Measurements from ENCODE around the gene RTN4R.

RTN4R gene

GRCh38 chr22:20254975-20255946 is 12.9 kb downstream of the RTN4R start:
- no peaks in the 10 kb centered on the region for H3K4me1 ChIP-seq (ENCODE audit: control insufficient read depth, insufficient read depth, low read length)
- no peaks in the 10 kb centered on the region for H3K36me3 ChIP-seq (ENCODE audit: control insufficient read depth, insufficient read depth, low read length)
- H3K27ac ChIP-seq (ENCODE audit: insufficient read depth, low read depth, low read length, poor library complexity, severe bottlenecking), result peak overlapping the region; percentile 16
- no peaks in the 10 kb centered on the region for H3K9me3 ChIP-seq (ENCODE audit: control insufficient read depth, low read length)
- no peaks in the 10 kb centered on the region for H3K27me3 ChIP-seq (ENCODE audit: control insufficient read depth, insufficient read depth, low read length, poor library complexity, severe bottlenecking)
- WGBS, 2 experiments, result 87 to 88% methylated on average over 22 to 23 of the region's 23 CpGs
- no peak overlapping the region for H3K4me3 ChIP-seq (ENCODE audit: insufficient read depth, low read depth, low read length)

GRCh38 chr22:20253161-20253560 is 15.0 kb downstream of the RTN4R start:
- Histone ChIP-seq H3K27me3 (ENCODE audit: control insufficient read depth, insufficient read depth, low read length, poor library complexity, severe bottlenecking) (no peaks in the 10 kb centered on the region), H3K4me3 (ENCODE audit: insufficient read depth, low read depth, low read length) (no peak overlapping the region), H3K4me1 (ENCODE audit: control insufficient read depth, insufficient read depth, low read length) (no peaks in the 10 kb centered on the region), H3K9me3 (ENCODE audit: control insufficient read depth, low read length) (no peaks in the 10 kb centered on the region), H3K36me3 (ENCODE audit: control insufficient read depth, insufficient read depth, low read length) (no peaks in the 10 kb centered on the region), H3K27ac (ENCODE audit: insufficient read depth, low read depth, low read length, poor library complexity, severe bottlenecking) (no peak overlapping the region)
- WGBS, 2 experiments, result 91 to 94% methylated on average over 7 of the region's 7 CpGs

- no peaks in the 10 kb centered on the region for H3K36me3 ChIP-seq (ENCODE audit: control insufficient read depth, insufficient read depth, low read length)
Observed at GRCh38 chr22:20251981-20252380, 16.1 kb downstream of the RTN4R start.

GRCh38 chr22:20251491-20251890 is 16.6 kb downstream of the RTN4R start:
- no peak overlapping the region for H3K4me3 ChIP-seq (ENCODE audit: insufficient read depth, low read depth, low read length)

More at GRCh38 chr22:20251981-20252380, 16.1 kb downstream of the RTN4R start:
- WGBS, 2 experiments, result 94 to 95% methylated on average over 5 of the region's 5 CpGs
- Histone ChIP-seq H3K4me3 (ENCODE audit: insufficient read depth, low read depth, low read length) (no peak overlapping the region), H3K9me3 (ENCODE audit: control insufficient read depth, low read length) (no peaks in the 10 kb centered on the region), H3K4me1 (ENCODE audit: control insufficient read depth, insufficient read depth, low read length) (peaks cover 2% of the 10 kb centered on the region), H3K27me3 (ENCODE audit: control insufficient read depth, insufficient read depth, low read length, poor library complexity, severe bottlenecking) (no peaks in the 10 kb centered on the region), H3K27ac (ENCODE audit: insufficient read depth, low read depth, low read length, poor library complexity, severe bottlenecking) (no peak overlapping the region)

GRCh38 chr22:20249797-20250354 is 18.2 kb downstream of the RTN4R start:
- Histone ChIP-seq H3K4me1 (ENCODE audit: control insufficient read depth, insufficient read depth, low read length) (peaks cover 23% of the 10 kb centered on the region), H3K9me3 (ENCODE audit: control insufficient read depth, low read length) (no peaks in the 10 kb centered on the region), H3K36me3 (ENCODE audit: control insufficient read depth, insufficient read depth, low read length) (no peaks in the 10 kb centered on the region), H3K27ac (ENCODE audit: insufficient read depth, low read depth, low read length, poor library complexity, severe bottlenecking) (no peak overlapping the region), H3K4me3 (ENCODE audit: insufficient read depth, low read depth, low read length) (no peak overlapping the region), H3K27me3 (ENCODE audit: control insufficient read depth, insufficient read depth, low read length, poor library complexity, severe bottlenecking) (no peaks in the 10 kb centered on the region)
- 85 to 86% methylated on average over 11 of the region's 11 CpGs for WGBS, 2 experiments

More at GRCh38 chr22:20251491-20251890, 16.6 kb downstream of the RTN4R start:
- no peaks in the 10 kb centered on the region for H3K36me3 ChIP-seq (ENCODE audit: control insufficient read depth, insufficient read depth, low read length)
- H3K27ac ChIP-seq (ENCODE audit: insufficient read depth, low read depth, low read length, poor library complexity, severe bottlenecking), result no peak overlapping the region
- no peaks in the 10 kb centered on the region for H3K27me3 ChIP-seq (ENCODE audit: control insufficient read depth, insufficient read depth, low read length, poor library complexity, severe bottlenecking)
- no peaks in the 10 kb centered on the region for H3K9me3 ChIP-seq (ENCODE audit: control insufficient read depth, low read length)
- peaks cover 7% of the 10 kb centered on the region for H3K4me1 ChIP-seq (ENCODE audit: control insufficient read depth, insufficient read depth, low read length)

GRCh38 chr22:20248461-20248978 is 19.6 kb downstream of the RTN4R start:
- H3K27me3 ChIP-seq (ENCODE audit: control insufficient read depth, insufficient read depth, low read length, poor library complexity, severe bottlenecking), result no peaks in the 10 kb centered on the region
- H3K36me3 ChIP-seq (ENCODE audit: control insufficient read depth, insufficient read depth, low read length), result no peaks in the 10 kb centered on the region
- H3K4me1 ChIP-seq (ENCODE audit: control insufficient read depth, insufficient read depth, low read length), result peaks cover 37% of the 10 kb centered on the region
- 96% methylated on average over 12 of the region's 12 CpGs for WGBS, 2 experiments
- H3K9me3 ChIP-seq (ENCODE audit: control insufficient read depth, low read length), result no peaks in the 10 kb centered on the region
- H3K4me3 ChIP-seq (ENCODE audit: insufficient read depth, low read depth, low read length), result no peak overlapping the region
- H3K27ac ChIP-seq (ENCODE audit: insufficient read depth, low read depth, low read length, poor library complexity, severe bottlenecking), result no peak overlapping the region

GRCh38 chr22:20247608-20248171 is 20.4 kb downstream of the RTN4R start:
- H3K4me3 ChIP-seq (ENCODE audit: insufficient read depth, low read depth, low read length), result no peak overlapping the region
- no peak overlapping the region for H3K27ac ChIP-seq (ENCODE audit: insufficient read depth, low read depth, low read length, poor library complexity, severe bottlenecking)
- H3K9me3 ChIP-seq (ENCODE audit: control insufficient read depth, low read length), result no peaks in the 10 kb centered on the region
- 92% methylated on average over 6 of the region's 6 CpGs for WGBS, 2 experiments
- no peaks in the 10 kb centered on the region for H3K27me3 ChIP-seq (ENCODE audit: control insufficient read depth, insufficient read depth, low read length, poor library complexity, severe bottlenecking)
- H3K4me1 ChIP-seq (ENCODE audit: control insufficient read depth, insufficient read depth, low read length), result peaks cover 40% of the 10 kb centered on the region
- no peaks in the 10 kb centered on the region for H3K36me3 ChIP-seq (ENCODE audit: control insufficient read depth, insufficient read depth, low read length)

GRCh38 chr22:20247010-20247505 is 21.1 kb downstream of the RTN4R start:
- H3K27me3 ChIP-seq (ENCODE audit: control insufficient read depth, insufficient read depth, low read length, poor library complexity, severe bottlenecking), result no peaks in the 10 kb centered on the region
- H3K4me3 ChIP-seq (ENCODE audit: insufficient read depth, low read depth, low read length), result no peak overlapping the region
- no peak overlapping the region for H3K27ac ChIP-seq (ENCODE audit: insufficient read depth, low read depth, low read length, poor library complexity, severe bottlenecking)
- peaks cover 40% of the 10 kb centered on the region for H3K4me1 ChIP-seq (ENCODE audit: control insufficient read depth, insufficient read depth, low read length)
- WGBS, 2 experiments, result 81 to 83% methylated on average over 15 to 16 of the region's 16 CpGs
- H3K36me3 ChIP-seq (ENCODE audit: control insufficient read depth, insufficient read depth, low read length), result no peaks in the 10 kb centered on the region
- H3K9me3 ChIP-seq (ENCODE audit: control insufficient read depth, low read length), result no peaks in the 10 kb centered on the region

GRCh38 chr22:20246368-20247009 is 21.6 kb downstream of the RTN4R start:
- no peaks in the 10 kb centered on the region for H3K27me3 ChIP-seq (ENCODE audit: control insufficient read depth, insufficient read depth, low read length, poor library complexity, severe bottlenecking)
- H3K9me3 ChIP-seq (ENCODE audit: control insufficient read depth, low read length), result no peaks in the 10 kb centered on the region
- H3K4me1 ChIP-seq (ENCODE audit: control insufficient read depth, insufficient read depth, low read length), result peaks cover 40% of the 10 kb centered on the region
- no peak overlapping the region for H3K4me3 ChIP-seq (ENCODE audit: insufficient read depth, low read depth, low read length)
- WGBS, 2 experiments, result 56 to 58% methylated on average over 19 of the region's 19 CpGs
- peak overlapping the region; percentile 11 for H3K27ac ChIP-seq (ENCODE audit: insufficient read depth, low read depth, low read length, poor library complexity, severe bottlenecking)
- H3K36me3 ChIP-seq (ENCODE audit: control insufficient read depth, insufficient read depth, low read length), result no peaks in the 10 kb centered on the region
